IMR-90 (cell line): ENCODE data around the gene NCR2. TPM values are rescaled to one million over a fixed set of nuclear protein-coding genes. Genes with fewer than 3 reads are reported as not detected.

Experiments
- ATAC-seq: fragments of 200-7000 bp; cut with Tn5 transposase; 2 replicates; pipeline ENCODE4 v1.9.1; 2020; ENCODE audit warnings: low read depth, mild to moderate bottlenecking, moderate library complexity
- BruUV-seq: library from RNA; stranded (reverse); fragments of 400-500 nt; replicated peaks from 2 replicates; lab custom pipeline; 2021; lab: Mats Ljungman, UMichigan
- CTCF ChIA-PET: fragments of 300-600 bp; formaldehyde crosslinking; extraction: SDS; loops from one replicate; lab custom pipeline; 2021; ENCODE audit warnings: antibody characterized with exemption; lab: Yijun Ruan, JAX
- POLR2A ChIA-PET: fragments of 300-600 bp; sonication (Branson Sonifier 250); formaldehyde crosslinking; loops from one replicate; lab custom pipeline; 2022; ENCODE audit warnings: antibody characterized with exemption; ENCODE audit not compliant: unreplicated experiment; lab: Charles Lee
- DNase-seq: peaks from one replicate; pipeline ENCODE4 v3.0.0; 2013
- H2AFZ ChIP-seq: replicated peaks from 2 replicates; pipeline ENCODE3; 2013; ENCODE audit warnings: low read length, mild to moderate bottlenecking; ENCODE audit not compliant: poor library complexity
- H2AK5ac ChIP-seq: 2 replicates; pipeline ENCODE4 v1.6.1; 2013; ENCODE audit warnings: low read depth, low read length, inconsistent platforms
- H2AK9ac ChIP-seq: replicated peaks from 2 replicates; pipeline ENCODE3; 2013; ENCODE audit warnings: mild to moderate bottlenecking, low read depth, low read length, moderate library complexity; ENCODE audit not compliant: poor library complexity
- H2BK120ac ChIP-seq: 2 replicates; pipeline ENCODE4 v1.6.1; 2013; ENCODE audit warnings: low read depth, low read length, inconsistent platforms
- H2BK15ac ChIP-seq: 3 replicates; pipeline ENCODE4 v1.6.1; 2013; ENCODE audit warnings: low read depth, low read length, inconsistent platforms
- H2BK20ac ChIP-seq: 2 replicates; pipeline ENCODE4 v1.6.1; 2013; ENCODE audit warnings: low read depth, mild to moderate bottlenecking, inconsistent platforms, low read length, moderate library complexity
- H2BK5ac ChIP-seq: 2 replicates; pipeline ENCODE4 v1.6.1; 2013; ENCODE audit warnings: mild to moderate bottlenecking, low read depth, low read length, inconsistent platforms; ENCODE audit not compliant: poor library complexity, severe bottlenecking
- H3K14ac ChIP-seq: replicated peaks from 2 replicates; pipeline ENCODE4 v1.6.1; 2013; ENCODE audit warnings: low read depth, low read length, inconsistent platforms
- H3K18ac ChIP-seq: 2 replicates; pipeline ENCODE4 v1.6.1; 2013; ENCODE audit warnings: low read depth, low read length, control low read depth
- H3K23ac ChIP-seq: 2 replicates; pipeline ENCODE4 v1.6.1; 2013; ENCODE audit warnings: low read depth, low read length, inconsistent platforms
- H3K27ac ChIP-seq: 2 replicates; pipeline ENCODE4 v1.5.1; 2013; ENCODE audit warnings: mild to moderate bottlenecking, control low read depth, low read length; ENCODE audit not compliant: insufficient read depth
- H3K27me3 ChIP-seq: 2 replicates; pipeline ENCODE4 v1.6.1; 2013; ENCODE audit warnings: low read length; ENCODE audit not compliant: control insufficient read depth, insufficient read depth
- H3K36me3 ChIP-seq: 2 replicates; pipeline ENCODE4 v1.6.1; 2013; ENCODE audit warnings: low read length, mixed read lengths; ENCODE audit not compliant: control insufficient read depth, insufficient read depth
- H3K4ac ChIP-seq: 2 replicates; pipeline ENCODE4 v1.6.1; 2013; ENCODE audit warnings: low read depth, low read length, inconsistent platforms
- H3K4me1 ChIP-seq: 2 replicates; pipeline ENCODE4 v1.6.1; 2013; ENCODE audit warnings: low read length, mixed read lengths; ENCODE audit not compliant: control insufficient read depth, insufficient read depth
- H3K4me2 ChIP-seq: 2 replicates; pipeline ENCODE4 v1.6.1; 2013; ENCODE audit warnings: low read depth, mild to moderate bottlenecking, control low read depth, low read length, moderate library complexity
- H3K4me3 ChIP-seq: 2 replicates; pipeline ENCODE4 v1.5.1; 2013; ENCODE audit warnings: low read depth, mild to moderate bottlenecking, control low read depth, low read length, moderate library complexity; ENCODE audit not compliant: insufficient read depth
- H3K56ac ChIP-seq: 2 replicates; pipeline ENCODE4 v1.6.1; 2013; ENCODE audit warnings: low read length, inconsistent platforms; ENCODE audit not compliant: insufficient read depth; ENCODE audit errors: extremely low read depth
- H3K79me1 ChIP-seq, 2 experiments: 2 replicates each; pipeline ENCODE4 v1.6.1; 2013; ENCODE audit warnings: low read length in 2 of 2, inconsistent platforms in 1 of 2, low read depth in 1 of 2
- H3K9ac ChIP-seq: 2 replicates; pipeline ENCODE4 v1.6.1; 2013; ENCODE audit warnings: low read depth, low read length, control low read depth
- H3K9me1 ChIP-seq: 2 replicates; pipeline ENCODE4 v1.6.1; 2013; ENCODE audit warnings: low read length, inconsistent platforms; ENCODE audit not compliant: insufficient read depth
- H3K9me3 ChIP-seq: 2 replicates; pipeline ENCODE4 v1.6.1; 2013; ENCODE audit warnings: low read length; ENCODE audit not compliant: control insufficient read depth, insufficient read depth
- H4K20me1 ChIP-seq: 2 replicates; pipeline ENCODE4 v1.6.1; 2013; ENCODE audit warnings: low read length, inconsistent platforms; ENCODE audit not compliant: insufficient read depth
- H4K5ac ChIP-seq: 2 replicates; pipeline ENCODE4 v1.6.1; 2013; ENCODE audit warnings: mild to moderate bottlenecking, low read depth, low read length, control low read depth
- H4K8ac ChIP-seq, 2 experiments: 2 replicates each; pipeline ENCODE4 v1.6.1; 2013; ENCODE audit warnings: low read depth in 2 of 2, low read length in 2 of 2, control low read depth in 1 of 2, inconsistent platforms in 1 of 2
- H4K91ac ChIP-seq: 2 replicates; pipeline ENCODE4 v1.6.1; 2013; ENCODE audit warnings: low read depth, low read length, inconsistent platforms; ENCODE audit not compliant: insufficient read depth
- BHLHE40 ChIP-seq: fragments of 150-350 bp; IDR thresholded peaks from 2 replicates; pipeline ENCODE4 v1.6.1; 2016; ENCODE audit warnings: mild to moderate bottlenecking, low read depth, low read length
- FOS ChIP-seq: fragments of 150-350 bp; IDR thresholded peaks from 2 replicates; pipeline ENCODE4 v1.6.1; 2016; ENCODE audit warnings: low read depth, low read length
- MAFK ChIP-seq: IDR thresholded peaks from 2 replicates; pipeline ENCODE4 v1.6.1; 2012; ENCODE audit warnings: low read depth, low read length, improper control_type of control experiment
- MAZ ChIP-seq: IDR thresholded peaks from 2 replicates; pipeline ENCODE4 v1.6.1; 2012; ENCODE audit warnings: low read depth, mild to moderate bottlenecking, low read length, improper control_type of control experiment, moderate library complexity, borderline replicate concordance
- MXI1 ChIP-seq: IDR thresholded peaks from 2 replicates; pipeline ENCODE4 v1.6.1; 2012; ENCODE audit warnings: low read depth, mild to moderate bottlenecking, low read length, moderate library complexity, borderline replicate concordance
- NFE2L2 ChIP-seq: fragments of 150-350 bp; IDR thresholded peaks from 2 replicates; pipeline ENCODE4 v1.6.1; 2016; ENCODE audit warnings: low read depth, mild to moderate bottlenecking, low read length
- RAD21 ChIP-seq: IDR thresholded peaks from 2 replicates; pipeline ENCODE4 v1.6.1; 2012; ENCODE audit warnings: low read length, improper control_type of control experiment
- RFX5 ChIP-seq: IDR thresholded peaks from 2 replicates; pipeline ENCODE4 v1.8.0; 2012; ENCODE audit warnings: low read depth, mild to moderate bottlenecking, low read length, moderate library complexity
- SMC3 ChIP-seq: fragments of 150-350 bp; IDR thresholded peaks from 2 replicates; pipeline ENCODE4 v1.6.1; 2016; ENCODE audit warnings: low read depth, mild to moderate bottlenecking, antibody characterized with exemption, low read length, moderate library complexity
- WGBS, 2 experiments: methylation state at CpG; one replicate each; pipeline versions ENCODE4 v1.1.5 to v1.1.7; 2013; ENCODE audit warnings: missing lambda C conversion rate in 2 of 2; ENCODE audit not compliant: insufficient read length in 1 of 2; ENCODE audit errors: extremely low coverage in 2 of 2; 5-methylcytosine and 5-hydroxymethylcytosine counted together
- dilution Hi-C: fragments of 300-500 bp; cut with HindIII; formaldehyde crosslinking; loops from one replicate; pipeline ENCODE4 v1.14.3; 2018; ENCODE audit warnings: low sequenced_read_pairs; ENCODE audit not compliant: unreplicated experiment
- in situ Hi-C: fragments of 300-500 bp; cut with MboI; formaldehyde crosslinking; loops from 3 replicates; pipeline ENCODE4 v1.14.3; 2019; ENCODE audit warnings: low sequenced_read_pairs, inconsistent platforms, mixed read lengths
- intact Hi-C: fragments of 100-400 bp; cut with micrococcal nuclease; formaldehyde crosslinking; loops from 2 replicates; pipeline ENCODE4 v1.10.0; 2022
- polyA plus RNA-seq, 3 experiments: library from polyadenylated mRNA; depleted of rRNA; stranded (reverse); fragments of >200 nt; gene quantifications; 2 replicates each; pipeline ENCODE4 v1.2.3, GENCODE V29; 2012; ENCODE audit warnings: low replicate concordance in 1 of 3
- total RNA-seq: library from RNA; depleted of rRNA; stranded (reverse); fragments of >200 nt; gene quantifications from 2 replicates; pipeline ENCODE4 v1.2.3, GENCODE V29; 2012
- TF ChIP-seq, protein P1 (sequence below): fragments of 150-350 bp; IDR thresholded peaks from 2 replicates; pipeline ENCODE4 v1.6.1; 2016; ENCODE audit warnings: low read depth, mild to moderate bottlenecking, low read length, moderate library complexity, borderline replicate concordance
- TF ChIP-seq, protein P2 (sequence below): conservative IDR thresholded peaks from 2 replicates; pipeline ENCODE4 v1.5.1; 2012; ENCODE audit warnings: mild to moderate bottlenecking, low read depth, low read length, improper control_type of control experiment
- TF ChIP-seq, protein P3 (sequence below): fragments of 150-350 bp; IDR thresholded peaks from 2 replicates; pipeline ENCODE4 v1.6.1; 2017; ENCODE audit warnings: mild to moderate bottlenecking, antibody characterized with exemption, low read length, low read depth

Gene NCR2
- total and polyA plus RNA-seq, 2 of the 4 experiments (the other 2 are of a cell fraction), result not detected

DNA sequence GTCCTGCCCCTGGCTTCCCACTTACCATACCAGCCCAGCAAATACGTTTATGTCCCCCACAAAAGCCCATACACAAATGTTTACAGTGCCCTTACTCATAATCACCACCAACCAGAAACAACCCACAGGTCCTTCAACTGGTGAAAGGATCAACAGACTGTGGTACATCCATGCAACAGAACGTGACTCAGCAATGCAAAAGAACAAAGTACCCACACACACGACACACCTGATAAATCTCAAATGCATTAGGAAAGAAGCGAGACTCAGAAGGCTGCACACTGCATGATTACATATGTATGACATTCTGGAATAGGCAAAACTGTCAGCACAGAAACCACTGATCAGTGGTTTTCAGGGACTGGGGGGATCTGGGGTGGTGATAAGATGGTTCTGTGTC, 20.5 kb downstream of the NCR2 start:
- no peak overlapping the region for H2AFZ ChIP-seq
- peaks cover 14% of the 10 kb centered on the region for H3K27me3 ChIP-seq
- no peak overlapping the region for H3K18ac ChIP-seq
- dilution Hi-C loops (no loop called here), in situ Hi-C loops (no loop called here), intact Hi-C loops (no loop called here)
- H4K5ac ChIP-seq, result no peak overlapping the region
- no peak overlapping the region for H2BK20ac ChIP-seq
- no peak overlapping the region for H3K14ac ChIP-seq
- no peaks in the 10 kb centered on the region for H4K20me1 ChIP-seq
- no peak overlapping the region for H3K4me2 ChIP-seq
- no peak overlapping the region for H2BK5ac ChIP-seq
- no peak overlapping the region for H2AK5ac ChIP-seq
- BruUV-seq, result no TSS peak
- H2BK15ac ChIP-seq, result no peak overlapping the region
- H3K9me1 ChIP-seq, result no peaks in the 10 kb centered on the region
- no peak for ATAC-seq
- H3K9ac ChIP-seq, result no peak overlapping the region
- H3K79me1 ChIP-seq, result no peaks in the 10 kb centered on the region
- POLR2A ChIA-PET, result no interaction called here
- no peak overlapping the region for H3K23ac ChIP-seq
- H2AK9ac ChIP-seq, result no peak overlapping the region
- no peak for DNase-seq
- no peak overlapping the region for H3K4me3 ChIP-seq
- no peak for TF ChIP-seq RFX5
- TF ChIP-seq, protein P1, sequence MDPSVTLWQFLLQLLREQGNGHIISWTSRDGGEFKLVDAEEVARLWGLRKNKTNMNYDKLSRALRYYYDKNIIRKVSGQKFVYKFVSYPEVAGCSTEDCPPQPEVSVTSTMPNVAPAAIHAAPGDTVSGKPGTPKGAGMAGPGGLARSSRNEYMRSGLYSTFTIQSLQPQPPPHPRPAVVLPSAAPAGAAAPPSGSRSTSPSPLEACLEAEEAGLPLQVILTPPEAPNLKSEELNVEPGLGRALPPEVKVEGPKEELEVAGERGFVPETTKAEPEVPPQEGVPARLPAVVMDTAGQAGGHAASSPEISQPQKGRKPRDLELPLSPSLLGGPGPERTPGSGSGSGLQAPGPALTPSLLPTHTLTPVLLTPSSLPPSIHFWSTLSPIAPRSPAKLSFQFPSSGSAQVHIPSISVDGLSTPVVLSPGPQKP, result no peak
- TF ChIP-seq NFE2L2, result no peak
- no peak for TF ChIP-seq BHLHE40
- TF ChIP-seq, protein P2, sequence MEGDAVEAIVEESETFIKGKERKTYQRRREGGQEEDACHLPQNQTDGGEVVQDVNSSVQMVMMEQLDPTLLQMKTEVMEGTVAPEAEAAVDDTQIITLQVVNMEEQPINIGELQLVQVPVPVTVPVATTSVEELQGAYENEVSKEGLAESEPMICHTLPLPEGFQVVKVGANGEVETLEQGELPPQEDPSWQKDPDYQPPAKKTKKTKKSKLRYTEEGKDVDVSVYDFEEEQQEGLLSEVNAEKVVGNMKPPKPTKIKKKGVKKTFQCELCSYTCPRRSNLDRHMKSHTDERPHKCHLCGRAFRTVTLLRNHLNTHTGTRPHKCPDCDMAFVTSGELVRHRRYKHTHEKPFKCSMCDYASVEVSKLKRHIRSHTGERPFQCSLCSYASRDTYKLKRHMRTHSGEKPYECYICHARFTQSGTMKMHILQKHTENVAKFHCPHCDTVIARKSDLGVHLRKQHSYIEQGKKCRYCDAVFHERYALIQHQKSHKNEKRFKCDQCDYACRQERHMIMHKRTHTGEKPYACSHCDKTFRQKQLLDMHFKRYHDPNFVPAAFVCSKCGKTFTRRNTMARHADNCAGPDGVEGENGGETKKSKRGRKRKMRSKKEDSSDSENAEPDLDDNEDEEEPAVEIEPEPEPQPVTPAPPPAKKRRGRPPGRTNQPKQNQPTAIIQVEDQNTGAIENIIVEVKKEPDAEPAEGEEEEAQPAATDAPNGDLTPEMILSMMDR, result no peak
- TF ChIP-seq MAZ, result no peak
- no peak for TF ChIP-seq SMC3
- TF ChIP-seq RAD21, result no peak
- no peak for TF ChIP-seq MXI1
- TF ChIP-seq MAFK, result no peak
- TF ChIP-seq, protein P3, sequence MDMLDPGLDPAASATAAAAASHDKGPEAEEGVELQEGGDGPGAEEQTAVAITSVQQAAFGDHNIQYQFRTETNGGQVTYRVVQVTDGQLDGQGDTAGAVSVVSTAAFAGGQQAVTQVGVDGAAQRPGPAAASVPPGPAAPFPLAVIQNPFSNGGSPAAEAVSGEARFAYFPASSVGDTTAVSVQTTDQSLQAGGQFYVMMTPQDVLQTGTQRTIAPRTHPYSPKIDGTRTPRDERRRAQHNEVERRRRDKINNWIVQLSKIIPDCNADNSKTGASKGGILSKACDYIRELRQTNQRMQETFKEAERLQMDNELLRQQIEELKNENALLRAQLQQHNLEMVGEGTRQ, result no peak
- no peak for TF ChIP-seq FOS
- H3K4me1 ChIP-seq, result no peaks in the 10 kb centered on the region
- no peak overlapping the region for H4K91ac ChIP-seq
- no peak overlapping the region for H3K27ac ChIP-seq
- no peaks in the 10 kb centered on the region for H3K36me3 ChIP-seq
- H4K8ac ChIP-seq, result no peak overlapping the region
- peaks cover 8% of the 10 kb centered on the region for H3K9me3 ChIP-seq
- H2BK120ac ChIP-seq, result no peak overlapping the region
- WGBS, 2 experiments, result no CpG with 5 or more reads among the region's 4 CpGs
- H3K4ac ChIP-seq, result no peak overlapping the region
- no peak overlapping the region for H3K56ac ChIP-seq
- CTCF ChIA-PET, result no interaction called here
